Common myeloid progenitor, CD34-positive (primary cell): ENCODE results near the gene UFD1.
A peak's percentile ranks its signal among the peaks of the same experiment; 100 is the strongest.

ENCODE experiments used
- CTCF ChIA-PET: fragments of 350-600 bp; sonication (Branson Sonifier 250); formaldehyde crosslinking; loops from one replicate; lab custom pipeline; 2021; ENCODE audit warnings: antibody characterized with exemption; lab: Charles Lee
- POLR2A ChIA-PET: fragments of 350-600 bp; sonication (Branson Sonifier 250); formaldehyde crosslinking; loops from one replicate; lab custom pipeline; 2021; ENCODE audit warnings: antibody characterized with exemption; lab: Charles Lee
- DNase-seq, 3 donors: peaks; one replicate each; pipeline versions ENCODE4 v3.0.0 to v3.0.0-alpha.2; 2013
- H3K27ac ChIP-seq, 2 experiments: 1 replicate in 1 of 2; 2 replicates in 1 of 2; pipeline ENCODE4 v1.7.0; 2013; ENCODE audit warnings: inconsistent platforms in 2 of 2, low read length in 2 of 2, mild to moderate bottlenecking in 2 of 2, low read depth in 1 of 2, moderate library complexity in 1 of 2; ENCODE audit not compliant: severe bottlenecking in 2 of 2, insufficient read depth in 1 of 2, poor library complexity in 1 of 2
- H3K27me3 ChIP-seq, 5 experiments: replicated peaks in 2 of 5; 1 replicate in 3 of 5; 2 replicates in 2 of 5; pipeline versions ENCODE4 v1.6.1 to v1.7.0; 2013; ENCODE audit warnings: low read length in 4 of 5, mild to moderate bottlenecking in 2 of 5, moderate library complexity in 2 of 5, inconsistent platforms in 1 of 5; ENCODE audit not compliant: insufficient read depth in 5 of 5, control insufficient read depth in 4 of 5
- H3K36me3 ChIP-seq, 4 experiments: 1 replicate in 2 of 4; 2 replicates in 2 of 4; pipeline versions ENCODE4 v1.6.1 to v1.7.0; 2013; ENCODE audit warnings: low read length in 3 of 4, control low read depth in 1 of 4, mild to moderate bottlenecking in 1 of 4; ENCODE audit not compliant: control insufficient read depth in 4 of 4, insufficient read depth in 4 of 4
- H3K4me1 ChIP-seq, 4 experiments: 1 replicate in 3 of 4; 2 replicates in 1 of 4; pipeline versions ENCODE4 v1.6.1 to v1.7.1; 2013; ENCODE audit warnings: low read length in 3 of 4, mild to moderate bottlenecking in 3 of 4, control low read depth in 1 of 4, inconsistent platforms in 1 of 4, moderate library complexity in 1 of 4; ENCODE audit not compliant: control insufficient read depth in 4 of 4, insufficient read depth in 4 of 4; ENCODE audit errors: control extremely low read depth in 1 of 4
- H3K4me3 ChIP-seq, 7 experiments: 1 replicate in 4 of 7; 2 replicates in 3 of 7; pipeline versions ENCODE4 v1.5.1 to v1.7.0; 2013; ENCODE audit warnings: mild to moderate bottlenecking in 7 of 7, low read length in 6 of 7, moderate library complexity in 6 of 7, inconsistent platforms in 2 of 7, low read depth in 2 of 7, control low read depth in 1 of 7; ENCODE audit not compliant: insufficient read depth in 4 of 7, control insufficient read depth in 1 of 7; ENCODE audit errors: extremely low read depth in 1 of 7
- H3K9me3 ChIP-seq, 5 experiments: 1 replicate in 4 of 5; 2 replicates in 1 of 5; pipeline versions ENCODE4 v1.6.1 to v1.7.1; 2013; ENCODE audit warnings: low read length in 4 of 5, mild to moderate bottlenecking in 2 of 5, inconsistent platforms in 1 of 5, low read depth in 1 of 5, moderate library complexity in 1 of 5; ENCODE audit not compliant: control insufficient read depth in 4 of 5, insufficient read depth in 2 of 5; ENCODE audit errors: control extremely low read depth in 1 of 5
- WGBS: methylation state at CpG from one replicate; pipeline ENCODE4 v1.1.5; 2013; ENCODE audit not compliant: insufficient coverage; 5-methylcytosine and 5-hydroxymethylcytosine counted together

Gene UFD1

DNA sequence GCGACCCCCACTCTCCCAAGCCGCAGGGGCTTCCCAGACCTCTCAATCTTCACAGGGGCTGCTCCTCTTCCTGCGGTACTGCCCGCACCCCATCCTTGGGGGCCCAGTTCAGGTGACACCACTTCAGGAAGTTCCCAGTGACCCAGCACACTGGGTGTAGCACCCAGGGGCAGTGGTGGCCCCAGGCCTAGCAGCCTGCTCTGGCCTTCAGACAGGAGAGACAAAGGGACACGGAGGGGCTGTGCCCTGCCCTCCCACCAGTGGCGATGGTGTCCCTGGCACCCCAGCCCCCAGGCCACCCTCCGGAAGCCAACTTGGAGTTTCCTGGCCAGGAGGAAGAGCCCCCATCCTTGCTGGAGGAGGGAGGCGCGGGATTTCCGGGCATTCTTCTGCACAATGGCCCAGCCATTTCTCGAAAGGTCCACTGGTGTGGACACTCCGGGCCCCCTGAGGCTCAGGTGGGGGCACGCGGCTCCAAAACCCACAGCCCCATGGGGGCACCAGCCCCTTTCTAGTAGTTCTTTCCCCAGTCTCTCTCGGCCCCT is 46.2 kb upstream of the UFD1 start:
- no peaks in the 10 kb centered on the region for H3K9me3 ChIP-seq
- peaks cover 0 to 33% (median 29%) of the 10 kb centered on the region in 4 experiments for H3K4me1 ChIP-seq
- ChIA-PET POLR2A (no interaction called here), CTCF (interaction anchor here (1.2 kb wide), 1 partner anchor 32 kb away, joined by 4 read pairs; no protein-coding TSS in a partner anchor)
- peak overlapping the region in 1 of 7 experiments; percentile 77 for H3K4me3 ChIP-seq
- no peak overlapping the region for H3K27ac ChIP-seq
- DNase-seq = no peak
- WGBS = 89% methylated on average over 12 of the region's 15 CpGs
- H3K36me3 ChIP-seq = peaks cover 0 to 17% (median 0%) of the 10 kb centered on the region in 4 experiments
- H3K27me3 ChIP-seq = peaks cover 0 to 27% (median 2%) of the 10 kb centered on the region in 5 experiments

DNA sequence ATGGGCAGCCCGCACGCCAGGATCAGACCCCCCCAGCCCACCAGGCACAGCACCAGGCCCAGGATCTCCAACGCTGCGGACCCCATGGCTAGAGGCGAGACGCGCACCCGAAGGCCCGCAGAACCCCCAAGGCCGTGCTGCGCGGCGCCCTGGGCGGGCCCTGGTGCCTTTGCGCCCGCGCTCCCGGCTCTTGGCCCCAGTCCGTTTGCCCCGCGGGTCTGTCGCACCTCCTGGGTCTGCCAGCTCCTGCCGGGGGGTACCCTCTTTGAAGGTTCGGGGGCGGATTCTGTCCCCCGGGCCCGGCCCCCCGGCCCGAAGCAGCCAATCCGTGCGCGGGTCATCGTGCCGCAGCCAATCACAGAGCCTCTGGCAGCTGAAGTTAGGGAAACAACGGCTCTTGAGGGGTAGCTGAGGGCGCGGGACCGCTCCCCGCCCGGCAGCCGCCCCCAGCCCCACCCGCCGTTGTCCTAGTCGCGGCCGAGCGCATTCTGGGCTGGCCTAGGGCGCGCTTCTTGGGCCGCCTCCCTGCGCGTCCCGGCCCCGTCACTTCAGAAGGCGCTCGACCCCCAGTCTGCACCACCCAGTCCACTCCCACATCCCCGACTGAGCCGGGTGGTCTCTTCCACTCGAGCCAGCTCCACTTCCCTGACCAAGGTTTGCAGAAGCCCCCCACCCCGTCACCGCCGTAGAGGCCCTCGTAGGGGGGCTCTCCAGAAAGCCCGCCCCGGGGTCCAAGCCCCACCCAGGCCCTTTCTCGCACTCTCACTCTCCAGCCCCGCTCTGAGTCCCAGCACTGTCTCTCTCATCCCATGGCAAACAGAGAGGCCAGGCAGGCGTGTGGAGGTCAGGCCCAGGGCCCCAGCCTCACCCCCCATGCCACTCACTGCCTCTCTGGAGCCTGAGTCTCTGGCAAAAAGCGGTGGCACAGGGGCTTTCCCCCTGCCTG is 45.5 kb upstream of the UFD1 start, which contains the start of gene CLDN5:
Gene CLDN5 (minus strand): TSS at position 241 of the 946 bp plus-strand sequence. CDS start 155 bp downstream, at position 86.
- Histone ChIP-seq H3K27ac (no peak within 1 kb of the TSS), H3K4me1 (peaks cover 0 to 32% (median 29%) of the 10 kb centered on the region in 4 experiments), H3K27me3 (peaks cover 0 to 27% (median 2%) of the 10 kb centered on the region in 5 experiments), H3K36me3 (peaks cover 0 to 24% (median 0%) of the 10 kb centered on the region in 4 experiments), H3K9me3 (no peaks in the 10 kb centered on the region), H3K4me3 (peak within 1 kb of the TSS; percentile 24 to 77 (median 53))
- ChIA-PET POLR2A (no interaction called here), CTCF (interaction anchor here (1.1 to 1.2 kb wide), 3 partner anchors 27 to 50 kb away, joined by 3 to 4 read pairs (median 3); no protein-coding TSS in a partner anchor)
- DNase-seq = no peak
- 9% methylated on average over 63 of the region's 69 CpGs for WGBS

- Histone ChIP-seq H3K27me3 (peaks cover 0 to 27% (median 2%) of the 10 kb centered on the region in 5 experiments), H3K27ac (no peak overlapping the region), H3K36me3 (peaks cover 0 to 32% (median 0%) of the 10 kb centered on the region in 4 experiments), H3K9me3 (no peaks in the 10 kb centered on the region), H3K4me1 (peaks cover 0 to 32% (median 29%) of the 10 kb centered on the region in 4 experiments), H3K4me3 (peak overlapping the region; percentile 24 to 77 (median 53))
- CTCF ChIA-PET = interaction anchor here (1.0 to 2.6 kb wide), 6 partner anchors 18 to 108 kb away, joined by 3 to 14 read pairs (median 3); no protein-coding TSS in a partner anchor
- POLR2A ChIA-PET = interaction anchor here (0.6 to 1.0 kb wide), 2 partner anchors 13 to 1336 kb away, joined by 3 to 4 read pairs; partner anchors contain the start of gene SNAP29
- DNase-seq = peak in 2 of 3 donors; percentile 58 to 80
- 1% methylated on average over 98 of the region's 99 CpGs for WGBS
Measured at GRCh38 chr22:19523240-19524169, 44.5 kb upstream of the UFD1 start.

DNA sequence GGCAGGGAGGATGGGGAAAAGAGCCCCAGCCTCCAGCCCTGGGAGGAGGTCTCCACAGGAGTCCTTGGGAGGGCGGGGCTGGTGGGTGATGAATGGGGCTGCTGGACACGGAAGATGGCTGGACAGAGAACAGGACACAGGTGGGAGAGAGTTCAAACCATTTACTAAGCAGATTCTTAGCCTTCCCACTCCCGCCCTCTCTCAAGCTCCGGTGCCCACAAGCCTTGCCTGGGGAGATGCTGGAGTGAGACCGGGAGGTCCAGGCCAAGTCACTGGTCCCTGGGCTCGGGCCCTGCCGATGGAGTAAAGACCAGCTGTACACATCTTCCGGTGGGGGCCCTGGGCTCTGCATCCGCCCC is 43.9 kb upstream of the UFD1 start:
- peaks cover 0 to 27% (median 2%) of the 10 kb centered on the region in 5 experiments for H3K27me3 ChIP-seq
- no peak for DNase-seq
- peaks cover 0 to 38% (median under 1%) of the 10 kb centered on the region in 4 experiments for H3K36me3 ChIP-seq
- H3K27ac ChIP-seq = no peak overlapping the region
- ChIA-PET POLR2A (interaction anchor here (1.0 kb wide), 1 partner anchor 13 kb away, joined by 4 read pairs; no protein-coding TSS in a partner anchor), CTCF (interaction anchor here (1.0 to 2.6 kb wide), 6 partner anchors 18 to 109 kb away, joined by 3 to 14 read pairs (median 3); no protein-coding TSS in a partner anchor)
- H3K4me1 ChIP-seq = peaks cover 0 to 32% (median 27%) of the 10 kb centered on the region in 4 experiments
- H3K9me3 ChIP-seq = no peaks in the 10 kb centered on the region
- H3K4me3 ChIP-seq = peak overlapping the region; percentile 19 to 77 (median 53)
- whole genome bisulfite sequencing = 44% methylated on average over 8 of the region's 9 CpGs

- WGBS = 79% methylated on average over 16 of the region's 16 CpGs
- Histone ChIP-seq H3K4me3 (no peak overlapping the region), H3K27me3 (peaks cover 0 to 27% (median 2%) of the 10 kb centered on the region in 5 experiments), H3K27ac (no peak overlapping the region), H3K9me3 (no peaks in the 10 kb centered on the region), H3K36me3 (peaks cover 0 to 44% (median 2%) of the 10 kb centered on the region in 4 experiments), H3K4me1 (peaks cover 0 to 32% (median 25%) of the 10 kb centered on the region in 4 experiments)
- ChIA-PET CTCF (interaction anchor here (0.7 to 2.6 kb wide), 7 partner anchors 17 to 108 kb away, joined by 3 to 14 read pairs (median 3); no protein-coding TSS in a partner anchor), POLR2A (interaction anchor here (1.0 kb wide), 1 partner anchor 14 kb away, joined by 4 read pairs; no protein-coding TSS in a partner anchor)
- DNase-seq = peak in 2 of 3 donors; percentile 28 to 39
Measured at GRCh38 chr22:19522190-19522880, 43.3 kb upstream of the UFD1 start.
